Mucosa of stomach (tissue), 1 donor: ENCODE results near the gene MMP21.

Experiments
- H3K27me3 ChIP-seq: one replicate; pipeline ENCODE4 v1.7.0; 2013; ENCODE audit warnings: mild to moderate bottlenecking, low read length; ENCODE audit not compliant: control insufficient read depth, insufficient read depth
- H3K36me3 ChIP-seq: one replicate; pipeline ENCODE4 v1.7.0; 2013; ENCODE audit warnings: low read length; ENCODE audit not compliant: control insufficient read depth, insufficient read depth
- H3K4me1 ChIP-seq: one replicate; pipeline ENCODE4 v1.7.0; 2013; ENCODE audit warnings: mild to moderate bottlenecking, low read length; ENCODE audit not compliant: control insufficient read depth, insufficient read depth
- H3K4me3 ChIP-seq: one replicate; pipeline ENCODE4 v1.7.0; 2013; ENCODE audit warnings: low read length
- H3K9ac ChIP-seq: one replicate; pipeline ENCODE4 v1.7.0; 2013; ENCODE audit warnings: mild to moderate bottlenecking, low read length, moderate library complexity
- H3K9me3 ChIP-seq: one replicate; pipeline ENCODE4 v1.7.0; 2013; ENCODE audit warnings: mild to moderate bottlenecking, low read length, moderate library complexity; ENCODE audit not compliant: control insufficient read depth
- donor health status: Pancreatic carcinoma.

MMP21 gene

GRCh38 chr10:125719173-125720001 is 56.2 kb downstream of the MMP21 start, which contains the start of gene EDRF1:
EDRF1 (plus strand) TSS chr10:125719709; CDS start chr10:125719808, 99 bp downstream.
- Histone ChIP-seq H3K4me3 (peak within 1 kb of the TSS; percentile 86), H3K4me1 (no peaks in the 10 kb centered on the region), H3K27me3 (no peaks in the 10 kb centered on the region), H3K36me3 (no peaks in the 10 kb centered on the region), H3K9ac (peak within 1 kb of the TSS; percentile 93), H3K9me3 (no peaks in the 10 kb centered on the region)
